H9 (cell line): ENCODE measurements around the gene PIP4P1. TPM values are rescaled to one million over a fixed set of nuclear protein-coding genes. Genes with fewer than 3 reads are reported as not detected.

Experiments used
- DNase-seq: peaks from one replicate; pipeline ENCODE4 v3.0.0-alpha.2; 2017
- H2AFZ ChIP-seq: one replicate; pipeline ENCODE4 v1.6.1; 2013; ENCODE audit warnings: mild to moderate bottlenecking, low read length, control low read depth, moderate library complexity
- H2AK5ac ChIP-seq: 2 replicates; pipeline ENCODE4 v1.6.1; 2013; ENCODE audit warnings: low read length, control low read depth, mixed read lengths; ENCODE audit not compliant: insufficient read length
- H2BK120ac ChIP-seq: one replicate; pipeline ENCODE4 v1.6.1; 2013; ENCODE audit warnings: low read depth, mild to moderate bottlenecking, low read length, control low read depth, inconsistent platforms; ENCODE audit not compliant: poor library complexity, severe bottlenecking
- H2BK12ac ChIP-seq: 2 replicates; pipeline ENCODE4 v1.6.1; 2013; ENCODE audit warnings: low read length, control low read depth, mixed read lengths, low read depth; ENCODE audit not compliant: insufficient read length
- H2BK15ac ChIP-seq: 2 replicates; pipeline ENCODE4 v1.6.1; 2013; ENCODE audit warnings: low read depth, low read length, control low read depth
- H2BK20ac ChIP-seq: one replicate; pipeline ENCODE4 v1.6.1; 2013; ENCODE audit warnings: low read depth, mild to moderate bottlenecking, low read length, control low read depth, inconsistent platforms; ENCODE audit not compliant: poor library complexity, severe bottlenecking
- H2BK5ac ChIP-seq: 2 replicates; pipeline ENCODE4 v1.6.1; 2013; ENCODE audit warnings: low read length, control low read depth, mixed read lengths; ENCODE audit not compliant: insufficient read length
- H3K14ac ChIP-seq: 2 replicates; pipeline ENCODE4 v1.6.1; 2013; ENCODE audit warnings: low read length, control low read depth; ENCODE audit not compliant: insufficient read depth
- H3K18ac ChIP-seq: 2 replicates; pipeline ENCODE4 v1.6.1; 2013; ENCODE audit warnings: low read depth, mild to moderate bottlenecking, mixed read lengths, low read length, control low read depth; ENCODE audit not compliant: insufficient read length
- H3K23ac ChIP-seq: 2 replicates; pipeline ENCODE4 v1.6.1; 2013; ENCODE audit warnings: low read length, control low read depth, mixed read lengths, low read depth; ENCODE audit not compliant: insufficient read length
- H3K23me2 ChIP-seq: 2 replicates; pipeline ENCODE4 v1.6.1; 2013; ENCODE audit warnings: low read depth, mild to moderate bottlenecking, mixed read lengths, low read length, control low read depth; ENCODE audit not compliant: insufficient read length, poor library complexity, severe bottlenecking
- H3K27ac ChIP-seq: 2 replicates; pipeline ENCODE4 v1.5.1; 2013; ENCODE audit warnings: low read length, control low read depth, mixed read lengths, low read depth; ENCODE audit not compliant: insufficient read length
- H3K27me3 ChIP-seq: 2 replicates; pipeline ENCODE4 v1.6.1; 2013; ENCODE audit warnings: low read length, control low read depth, inconsistent platforms; ENCODE audit not compliant: insufficient read depth
- H3K4ac ChIP-seq: 2 replicates; pipeline ENCODE4 v1.6.1; 2013; ENCODE audit warnings: low read depth, mild to moderate bottlenecking, control low read depth, inconsistent platforms, low read length, moderate library complexity
- H3K4me1 ChIP-seq: 2 replicates; pipeline ENCODE4 v1.6.1; 2013; ENCODE audit warnings: low read length, control low read depth, inconsistent platforms; ENCODE audit not compliant: insufficient read depth
- H3K4me2 ChIP-seq: 2 replicates; pipeline ENCODE4 v1.6.1; 2013; ENCODE audit warnings: low read length, control low read depth, mixed read lengths; ENCODE audit not compliant: insufficient read length, insufficient read depth
- H3K56ac ChIP-seq: 2 replicates; pipeline ENCODE4 v1.6.1; 2013; ENCODE audit warnings: low read depth, mild to moderate bottlenecking, mixed read lengths, low read length, control low read depth; ENCODE audit not compliant: insufficient read length
- H3K79me1 ChIP-seq: 2 replicates; pipeline ENCODE4 v1.6.1; 2013; ENCODE audit warnings: low read depth, mild to moderate bottlenecking, moderate library complexity, low read length, control low read depth, inconsistent platforms; ENCODE audit not compliant: insufficient read depth, poor library complexity, severe bottlenecking
- H3K79me2 ChIP-seq: 2 replicates; pipeline ENCODE4 v1.6.1; 2013; ENCODE audit warnings: low read length, control low read depth, inconsistent platforms; ENCODE audit not compliant: insufficient read depth
- H3K9ac ChIP-seq: 2 replicates; pipeline ENCODE4 v1.6.1; 2013; ENCODE audit warnings: low read length, control low read depth, mixed read lengths; ENCODE audit not compliant: insufficient read length; ENCODE audit errors: extremely low read depth
- H3K9me3 ChIP-seq: one replicate; pipeline ENCODE4 v1.6.1; 2013; ENCODE audit warnings: low read depth, low read length, inconsistent platforms; ENCODE audit not compliant: control insufficient read depth
- H3T11ph ChIP-seq: one replicate; pipeline ENCODE4 v1.6.1; 2013; ENCODE audit warnings: mild to moderate bottlenecking, low read length, control low read depth, inconsistent platforms
- H4K20me1 ChIP-seq: one replicate; pipeline ENCODE4 v1.6.1; 2013; ENCODE audit not compliant: control insufficient read depth, insufficient read length, insufficient read depth
- H4K5ac ChIP-seq: 2 replicates; pipeline ENCODE4 v1.6.1; 2013; ENCODE audit warnings: low read depth, mild to moderate bottlenecking, mixed read lengths, low read length, control low read depth; ENCODE audit not compliant: insufficient read length
- H4K8ac ChIP-seq: replicated peaks from 2 replicates; pipeline ENCODE4 v1.6.1; 2013; ENCODE audit warnings: low read length, control low read depth, mixed read lengths, low read depth; ENCODE audit not compliant: insufficient read length
- H4K91ac ChIP-seq: 2 replicates; pipeline ENCODE4 v1.6.1; 2013; ENCODE audit warnings: low read depth, mild to moderate bottlenecking, moderate library complexity, mixed read lengths, low read length, control low read depth; ENCODE audit not compliant: insufficient read length
- H3K27ac Mint-ChIP-seq, 3 experiments: 2 replicates in 2 of 3; 3 replicates in 1 of 3; pipeline ENCODE4 v1.8.0; 2020 to 2021; ENCODE audit warnings: mixed read lengths in 3 of 3, mild to moderate bottlenecking in 1 of 3, moderate library complexity in 1 of 3
- H3K27me3 Mint-ChIP-seq: 2 replicates; pipeline ENCODE4 v1.8.0; 2021; ENCODE audit warnings: low read depth, mild to moderate bottlenecking, moderate library complexity, mixed read lengths
- H3K36me3 Mint-ChIP-seq, 3 experiments: 2 replicates in 2 of 3; 3 replicates in 1 of 3; pipeline ENCODE4 v1.8.0; 2020 to 2021; ENCODE audit warnings: low read depth in 3 of 3, mixed read lengths in 3 of 3; ENCODE audit not compliant: insufficient read depth in 1 of 3
- H3K4me1 Mint-ChIP-seq, 2 experiments: 2 replicates each; pipeline ENCODE4 v1.8.0; 2020; ENCODE audit warnings: mixed read lengths in 2 of 2
- H3K4me3 Mint-ChIP-seq, 2 experiments: 2 replicates in 1 of 2; 3 replicates in 1 of 2; pipeline ENCODE4 v1.8.0; 2020 to 2021; ENCODE audit warnings: mild to moderate bottlenecking in 2 of 2, mixed read lengths in 2 of 2, moderate library complexity in 1 of 2
- H3K9me3 Mint-ChIP-seq, 2 experiments: 2 replicates in 1 of 2; 3 replicates in 1 of 2; pipeline ENCODE4 v1.8.0; 2020; ENCODE audit warnings: mild to moderate bottlenecking in 2 of 2, mixed read lengths in 2 of 2, moderate library complexity in 1 of 2
- CTCF ChIP-seq: fragments of 200-600 bp; sonication (generic); conservative IDR thresholded peaks from 3 replicates; pipeline ENCODE4 v1.8.0; 2021; ENCODE audit warnings: antibody characterized with exemption, mild to moderate bottlenecking
- WGBS: extraction: QIAGEN DNeasy Blood & Tissue Kit; methylation state at CpG from one replicate; pipeline ENCODE4 v1.1.7; 2013; ENCODE audit warnings: missing lambda C conversion rate, low lambda C conversion rate, mixed read lengths; ENCODE audit not compliant: insufficient read length; ENCODE audit errors: extremely low coverage; 5-methylcytosine and 5-hydroxymethylcytosine counted together
- total RNA-seq: library from RNA; stranded (reverse); gene quantifications from 2 replicates; pipeline ENCODE4 v1.2.1, GENCODE V29; 2021

The PIP4P1 gene
- total RNA-seq, 1 experiment from 2014 or later, result 41.6 TPM

- Mint-ChIP-seq H3K9me3 (no peaks in the 10 kb centered on the region), H3K27ac (no peak overlapping the region; a peak in 1 of 7 replicates), H3K4me3 (no peak overlapping the region), H3K27me3 (no peaks in the 10 kb centered on the region), H3K36me3 (no peaks in the 10 kb centered on the region), H3K4me1 (peaks cover 13 to 21% of the 10 kb centered on the region in 2 experiments)
- Histone ChIP-seq H3K23ac (no peak overlapping the region), H4K5ac (no peak overlapping the region), H3K23me2 (no peaks in the 10 kb centered on the region), H3K9me3 (no peaks in the 10 kb centered on the region), H3K27ac (no peak overlapping the region), H3K27me3 (no peaks in the 10 kb centered on the region), H3K4ac (no peak overlapping the region), H2AK5ac (no peak overlapping the region), H2BK120ac (no peak overlapping the region), H4K20me1 (no peaks in the 10 kb centered on the region), H3T11ph (no peak overlapping the region), H3K18ac (no peak overlapping the region), H2BK5ac (no peak overlapping the region), H4K91ac (no peak overlapping the region), H3K14ac (no peak overlapping the region), H3K79me2 (no peaks in the 10 kb centered on the region), H3K4me1 (no peaks in the 10 kb centered on the region), H3K79me1 (no peaks in the 10 kb centered on the region), H4K8ac (no peak overlapping the region), H3K56ac (no peak overlapping the region), H2AFZ (no peak overlapping the region), H2BK15ac (no peak overlapping the region), H3K9ac (no peak overlapping the region), H2BK12ac (no peak overlapping the region), H2BK20ac (no peak overlapping the region), H3K4me2 (no peak overlapping the region)
- no peak for TF ChIP-seq CTCF
- WGBS, result no CpG with 5 or more reads among the region's 1 CpG
- no peak for DNase-seq
These were observed 41.8 kb downstream of the PIP4P1 start for GRCh38 chr14:20419419-20419818.
